GM12878 (cell line): ENCODE results near the gene SIRT3.

Experiments used
- KDM1A ChIP-seq: fragments of 200-600 bp; sonication (generic); IDR thresholded peaks from 2 replicates; pipeline ENCODE4 v1.6.1; 2016; ENCODE audit warnings: borderline replicate concordance
- TF ChIP-seq, protein P1 (sequence below): fragments of 450-650 bp; IDR thresholded peaks from 2 replicates; pipeline ENCODE4 v1.6.1; 2017; ENCODE audit warnings: mild to moderate bottlenecking, moderate library complexity
- TF ChIP-seq, protein P2 (sequence below): IDR thresholded peaks from 2 replicates; pipeline ENCODE4 v1.6.1; 2012; ENCODE audit warnings: low read depth, low read length, improper control_type of control experiment
- TF ChIP-seq, protein P3 (sequence below): IDR thresholded peaks from 2 replicates; pipeline ENCODE4 v1.6.1; 2012; ENCODE audit warnings: mild to moderate bottlenecking, low read depth, low read length

DNA sequence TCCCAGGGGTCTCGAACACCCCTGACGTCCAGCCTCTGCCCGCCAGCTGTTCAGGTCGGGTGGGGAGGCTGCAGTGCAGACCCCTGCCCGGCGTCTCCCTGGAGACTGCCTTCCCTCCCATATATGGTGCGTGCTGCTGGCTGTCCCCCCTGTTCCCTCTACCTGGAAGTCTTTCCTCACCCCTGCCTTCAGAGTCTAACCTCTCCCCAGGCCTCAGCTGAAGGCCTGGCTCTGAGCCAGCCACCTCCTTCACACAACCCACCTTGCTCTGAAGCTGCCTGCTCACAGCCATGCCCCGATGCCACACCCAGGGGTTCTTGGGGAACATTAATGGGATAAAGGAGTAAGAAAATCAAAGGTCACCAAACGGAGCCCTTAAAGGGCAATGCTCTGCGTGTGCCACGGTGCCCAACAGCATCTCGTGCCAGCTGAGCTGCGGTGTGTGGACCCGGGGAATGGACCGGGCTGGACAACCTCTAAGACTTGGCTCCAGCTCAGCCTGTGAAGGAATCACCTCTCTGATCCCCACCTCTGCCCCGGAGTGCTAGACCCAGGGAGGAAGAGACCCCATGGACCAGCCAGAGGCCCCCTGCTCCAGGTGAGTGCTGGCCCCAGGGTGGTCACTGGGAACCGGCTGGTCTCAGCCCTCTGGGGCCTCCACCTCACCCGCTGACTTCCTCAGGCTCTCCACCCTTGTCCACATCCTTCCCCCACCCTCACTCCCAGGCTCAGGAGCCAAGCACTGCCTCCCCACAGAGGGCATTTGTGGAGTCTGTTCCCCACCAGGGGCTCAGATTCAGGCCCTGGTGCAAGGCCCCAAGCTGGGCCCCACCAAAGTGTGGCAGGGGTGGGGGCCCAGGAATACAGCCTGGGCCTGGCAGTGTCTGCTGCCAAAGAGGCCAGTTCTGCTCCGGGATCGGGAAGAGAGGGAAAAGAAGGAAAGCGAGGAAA is 42.1 kb upstream of the SIRT3 start, which contains the start of gene NLRP6:
- TF ChIP-seq, protein P1, sequence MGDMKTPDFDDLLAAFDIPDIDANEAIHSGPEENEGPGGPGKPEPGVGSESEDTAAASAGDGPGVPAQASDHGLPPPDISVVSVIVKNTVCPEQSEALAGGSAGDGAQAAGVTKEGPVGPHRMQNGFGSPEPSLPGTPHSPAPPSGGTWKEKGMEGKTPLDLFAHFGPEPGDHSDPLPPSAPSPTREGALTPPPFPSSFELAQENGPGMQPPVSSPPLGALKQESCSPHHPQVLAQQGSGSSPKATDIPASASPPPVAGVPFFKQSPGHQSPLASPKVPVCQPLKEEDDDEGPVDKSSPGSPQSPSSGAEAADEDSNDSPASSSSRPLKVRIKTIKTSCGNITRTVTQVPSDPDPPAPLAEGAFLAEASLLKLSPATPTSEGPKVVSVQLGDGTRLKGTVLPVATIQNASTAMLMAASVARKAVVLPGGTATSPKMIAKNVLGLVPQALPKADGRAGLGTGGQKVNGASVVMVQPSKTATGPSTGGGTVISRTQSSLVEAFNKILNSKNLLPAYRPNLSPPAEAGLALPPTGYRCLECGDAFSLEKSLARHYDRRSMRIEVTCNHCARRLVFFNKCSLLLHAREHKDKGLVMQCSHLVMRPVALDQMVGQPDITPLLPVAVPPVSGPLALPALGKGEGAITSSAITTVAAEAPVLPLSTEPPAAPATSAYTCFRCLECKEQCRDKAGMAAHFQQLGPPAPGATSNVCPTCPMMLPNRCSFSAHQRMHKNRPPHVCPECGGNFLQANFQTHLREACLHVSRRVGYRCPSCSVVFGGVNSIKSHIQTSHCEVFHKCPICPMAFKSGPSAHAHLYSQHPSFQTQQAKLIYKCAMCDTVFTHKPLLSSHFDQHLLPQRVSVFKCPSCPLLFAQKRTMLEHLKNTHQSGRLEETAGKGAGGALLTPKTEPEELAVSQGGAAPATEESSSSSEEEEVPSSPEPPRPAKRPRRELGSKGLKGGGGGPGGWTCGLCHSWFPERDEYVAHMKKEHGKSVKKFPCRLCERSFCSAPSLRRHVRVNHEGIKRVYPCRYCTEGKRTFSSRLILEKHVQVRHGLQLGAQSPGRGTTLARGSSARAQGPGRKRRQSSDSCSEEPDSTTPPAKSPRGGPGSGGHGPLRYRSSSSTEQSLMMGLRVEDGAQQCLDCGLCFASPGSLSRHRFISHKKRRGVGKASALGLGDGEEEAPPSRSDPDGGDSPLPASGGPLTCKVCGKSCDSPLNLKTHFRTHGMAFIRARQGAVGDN: no peak
- TF ChIP-seq KDM1A: no peak
- TF ChIP-seq, protein P2, sequence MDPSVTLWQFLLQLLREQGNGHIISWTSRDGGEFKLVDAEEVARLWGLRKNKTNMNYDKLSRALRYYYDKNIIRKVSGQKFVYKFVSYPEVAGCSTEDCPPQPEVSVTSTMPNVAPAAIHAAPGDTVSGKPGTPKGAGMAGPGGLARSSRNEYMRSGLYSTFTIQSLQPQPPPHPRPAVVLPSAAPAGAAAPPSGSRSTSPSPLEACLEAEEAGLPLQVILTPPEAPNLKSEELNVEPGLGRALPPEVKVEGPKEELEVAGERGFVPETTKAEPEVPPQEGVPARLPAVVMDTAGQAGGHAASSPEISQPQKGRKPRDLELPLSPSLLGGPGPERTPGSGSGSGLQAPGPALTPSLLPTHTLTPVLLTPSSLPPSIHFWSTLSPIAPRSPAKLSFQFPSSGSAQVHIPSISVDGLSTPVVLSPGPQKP: no peak
- TF ChIP-seq, protein P3, sequence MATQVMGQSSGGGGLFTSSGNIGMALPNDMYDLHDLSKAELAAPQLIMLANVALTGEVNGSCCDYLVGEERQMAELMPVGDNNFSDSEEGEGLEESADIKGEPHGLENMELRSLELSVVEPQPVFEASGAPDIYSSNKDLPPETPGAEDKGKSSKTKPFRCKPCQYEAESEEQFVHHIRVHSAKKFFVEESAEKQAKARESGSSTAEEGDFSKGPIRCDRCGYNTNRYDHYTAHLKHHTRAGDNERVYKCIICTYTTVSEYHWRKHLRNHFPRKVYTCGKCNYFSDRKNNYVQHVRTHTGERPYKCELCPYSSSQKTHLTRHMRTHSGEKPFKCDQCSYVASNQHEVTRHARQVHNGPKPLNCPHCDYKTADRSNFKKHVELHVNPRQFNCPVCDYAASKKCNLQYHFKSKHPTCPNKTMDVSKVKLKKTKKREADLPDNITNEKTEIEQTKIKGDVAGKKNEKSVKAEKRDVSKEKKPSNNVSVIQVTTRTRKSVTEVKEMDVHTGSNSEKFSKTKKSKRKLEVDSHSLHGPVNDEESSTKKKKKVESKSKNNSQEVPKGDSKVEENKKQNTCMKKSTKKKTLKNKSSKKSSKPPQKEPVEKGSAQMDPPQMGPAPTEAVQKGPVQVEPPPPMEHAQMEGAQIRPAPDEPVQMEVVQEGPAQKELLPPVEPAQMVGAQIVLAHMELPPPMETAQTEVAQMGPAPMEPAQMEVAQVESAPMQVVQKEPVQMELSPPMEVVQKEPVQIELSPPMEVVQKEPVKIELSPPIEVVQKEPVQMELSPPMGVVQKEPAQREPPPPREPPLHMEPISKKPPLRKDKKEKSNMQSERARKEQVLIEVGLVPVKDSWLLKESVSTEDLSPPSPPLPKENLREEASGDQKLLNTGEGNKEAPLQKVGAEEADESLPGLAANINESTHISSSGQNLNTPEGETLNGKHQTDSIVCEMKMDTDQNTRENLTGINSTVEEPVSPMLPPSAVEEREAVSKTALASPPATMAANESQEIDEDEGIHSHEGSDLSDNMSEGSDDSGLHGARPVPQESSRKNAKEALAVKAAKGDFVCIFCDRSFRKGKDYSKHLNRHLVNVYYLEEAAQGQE: no peak
